Measurements from ENCODE around the gene SOD3.

SOD3 gene

DNA sequence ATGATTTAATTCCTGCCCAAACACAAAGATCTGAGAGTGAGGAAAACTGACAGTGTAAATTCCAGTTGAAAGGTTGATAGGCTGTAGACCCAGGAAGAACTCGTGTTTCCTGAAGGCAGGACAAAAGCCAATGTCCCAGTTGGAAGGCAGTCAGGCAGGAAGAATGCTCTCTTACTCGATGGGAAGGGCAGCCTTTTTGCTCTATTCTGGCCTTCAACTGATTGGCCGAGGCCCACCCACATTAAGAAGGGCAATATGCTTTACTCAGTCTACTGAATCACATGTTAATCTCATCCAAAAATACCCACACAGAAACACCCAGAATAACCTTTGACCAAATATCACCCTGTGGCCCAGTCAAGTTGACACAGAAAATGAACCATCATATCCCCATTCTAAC lies 45.3 kb upstream of the SOD3 start:
- TF ChIP-seq, protein P1, sequence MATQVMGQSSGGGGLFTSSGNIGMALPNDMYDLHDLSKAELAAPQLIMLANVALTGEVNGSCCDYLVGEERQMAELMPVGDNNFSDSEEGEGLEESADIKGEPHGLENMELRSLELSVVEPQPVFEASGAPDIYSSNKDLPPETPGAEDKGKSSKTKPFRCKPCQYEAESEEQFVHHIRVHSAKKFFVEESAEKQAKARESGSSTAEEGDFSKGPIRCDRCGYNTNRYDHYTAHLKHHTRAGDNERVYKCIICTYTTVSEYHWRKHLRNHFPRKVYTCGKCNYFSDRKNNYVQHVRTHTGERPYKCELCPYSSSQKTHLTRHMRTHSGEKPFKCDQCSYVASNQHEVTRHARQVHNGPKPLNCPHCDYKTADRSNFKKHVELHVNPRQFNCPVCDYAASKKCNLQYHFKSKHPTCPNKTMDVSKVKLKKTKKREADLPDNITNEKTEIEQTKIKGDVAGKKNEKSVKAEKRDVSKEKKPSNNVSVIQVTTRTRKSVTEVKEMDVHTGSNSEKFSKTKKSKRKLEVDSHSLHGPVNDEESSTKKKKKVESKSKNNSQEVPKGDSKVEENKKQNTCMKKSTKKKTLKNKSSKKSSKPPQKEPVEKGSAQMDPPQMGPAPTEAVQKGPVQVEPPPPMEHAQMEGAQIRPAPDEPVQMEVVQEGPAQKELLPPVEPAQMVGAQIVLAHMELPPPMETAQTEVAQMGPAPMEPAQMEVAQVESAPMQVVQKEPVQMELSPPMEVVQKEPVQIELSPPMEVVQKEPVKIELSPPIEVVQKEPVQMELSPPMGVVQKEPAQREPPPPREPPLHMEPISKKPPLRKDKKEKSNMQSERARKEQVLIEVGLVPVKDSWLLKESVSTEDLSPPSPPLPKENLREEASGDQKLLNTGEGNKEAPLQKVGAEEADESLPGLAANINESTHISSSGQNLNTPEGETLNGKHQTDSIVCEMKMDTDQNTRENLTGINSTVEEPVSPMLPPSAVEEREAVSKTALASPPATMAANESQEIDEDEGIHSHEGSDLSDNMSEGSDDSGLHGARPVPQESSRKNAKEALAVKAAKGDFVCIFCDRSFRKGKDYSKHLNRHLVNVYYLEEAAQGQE (IDR thresholded peaks at IDR 0.05; ENCODE audit: insufficient read depth in 1 of 2, low read depth in 2 of 2, low read length in 2 of 2), result no peak
- TF ChIP-seq TAF1 (IDR thresholded peaks at IDR 0.05; ENCODE audit: borderline replicate concordance, insufficient read depth, low read length) (no peak), FOXP2 (optimal IDR thresholded peaks at IDR 0.05; ENCODE audit: borderline replicate concordance, extremely low read depth, extremely low read length, insufficient read depth) (no peak), SIN3A (IDR thresholded peaks at IDR 0.05; ENCODE audit: borderline replicate concordance, insufficient read depth, low read length) (no peak), POLR2AphosphoS5 (IDR thresholded peaks at IDR 0.05; ENCODE audit: low read depth, low read length) (no peak)

DNA sequence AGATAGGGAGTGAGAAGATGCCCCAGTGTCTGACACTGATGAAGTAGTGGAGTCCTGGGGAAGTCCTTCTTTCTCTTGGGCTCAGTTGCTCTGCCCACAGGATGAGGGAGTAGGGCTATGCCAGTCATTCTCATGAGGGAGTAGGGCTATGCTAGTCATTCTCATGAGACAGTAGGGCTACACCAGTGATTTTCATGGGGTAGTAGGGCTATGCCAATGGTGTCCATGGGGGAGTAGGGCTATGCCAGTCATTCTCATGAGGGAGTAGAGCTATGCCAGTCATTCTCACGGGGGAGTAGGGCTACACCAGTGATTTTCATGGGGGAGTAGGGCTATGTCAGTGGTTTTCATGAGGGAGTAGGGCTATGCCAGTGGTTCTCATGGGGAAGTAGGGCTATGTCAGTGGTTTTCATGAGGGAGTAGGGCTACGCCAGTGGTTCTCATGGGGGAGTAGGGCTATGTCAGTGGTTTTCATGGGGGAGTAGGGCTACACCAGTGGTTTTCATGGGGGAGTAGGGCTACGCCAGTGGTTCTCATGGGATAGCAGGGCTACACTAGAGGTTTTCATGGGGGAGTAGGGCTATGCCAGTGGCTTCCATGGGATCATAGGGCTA lies 43.3 kb upstream of the SOD3 start:
- TF ChIP-seq TAF1 (IDR thresholded peaks at IDR 0.05; ENCODE audit: borderline replicate concordance, insufficient read depth, low read length) (no peak), POLR2AphosphoS5 (IDR thresholded peaks at IDR 0.05; ENCODE audit: low read depth, low read length) (no peak), FOXP2 (optimal IDR thresholded peaks at IDR 0.05; ENCODE audit: borderline replicate concordance, extremely low read depth, extremely low read length, insufficient read depth) (no peak), SIN3A (IDR thresholded peaks at IDR 0.05; ENCODE audit: borderline replicate concordance, insufficient read depth, low read length) (no peak)
- TF ChIP-seq, protein P1 (IDR thresholded peaks at IDR 0.05; ENCODE audit: insufficient read depth in 1 of 2, low read depth in 2 of 2, low read length in 2 of 2), result no peak

DNA sequence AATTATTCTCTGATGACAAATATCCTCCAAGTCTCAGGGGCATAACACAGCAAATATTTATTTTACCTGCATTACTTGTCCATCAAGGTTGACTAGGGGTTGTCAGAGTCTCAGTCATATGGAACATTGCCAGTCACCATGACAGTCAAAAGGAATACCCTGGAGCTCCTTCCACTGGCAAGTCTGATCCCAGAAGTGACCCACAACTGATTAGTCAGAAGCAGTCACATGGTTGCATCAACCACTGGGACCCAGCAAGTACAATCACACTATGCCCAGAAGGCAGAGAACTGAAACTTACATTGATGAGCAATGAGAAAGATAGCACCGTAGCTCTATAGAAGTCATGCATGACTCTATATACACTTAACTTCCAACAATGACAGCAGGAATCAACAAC lies 41.9 kb upstream of the SOD3 start:
- TF ChIP-seq, protein P1 (IDR thresholded peaks at IDR 0.05; ENCODE audit: insufficient read depth in 1 of 2, low read depth in 2 of 2, low read length in 2 of 2), result no peak
- TF ChIP-seq SIN3A (IDR thresholded peaks at IDR 0.05; ENCODE audit: borderline replicate concordance, insufficient read depth, low read length) (no peak), POLR2AphosphoS5 (IDR thresholded peaks at IDR 0.05; ENCODE audit: low read depth, low read length) (no peak), FOXP2 (optimal IDR thresholded peaks at IDR 0.05; ENCODE audit: borderline replicate concordance, extremely low read depth, extremely low read length, insufficient read depth) (no peak), TAF1 (IDR thresholded peaks at IDR 0.05; ENCODE audit: borderline replicate concordance, insufficient read depth, low read length) (no peak)

DNA sequence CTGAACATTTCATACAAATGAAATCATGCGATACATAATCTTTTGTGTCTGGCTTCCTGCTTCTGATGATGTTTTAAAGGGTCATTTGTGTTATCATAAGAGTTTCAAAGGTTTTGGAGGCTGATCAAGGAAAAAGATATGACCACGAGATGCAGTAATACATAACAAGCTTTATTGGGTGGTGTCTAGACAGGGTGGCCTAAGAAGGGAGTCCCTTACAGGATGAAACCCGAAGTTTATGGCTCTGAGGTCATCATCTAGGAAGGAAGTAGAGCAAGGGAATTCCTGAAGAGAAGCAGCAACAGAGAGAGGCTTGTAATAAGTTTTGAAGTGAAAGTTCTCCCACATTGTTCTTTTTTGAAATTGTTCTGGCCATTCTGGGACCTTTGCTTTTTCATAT lies 40.8 kb upstream of the SOD3 start:
- TF ChIP-seq SIN3A (IDR thresholded peaks at IDR 0.05; ENCODE audit: borderline replicate concordance, insufficient read depth, low read length) (no peak), POLR2AphosphoS5 (IDR thresholded peaks at IDR 0.05; ENCODE audit: low read depth, low read length) (no peak), TAF1 (IDR thresholded peaks at IDR 0.05; ENCODE audit: borderline replicate concordance, insufficient read depth, low read length) (no peak), FOXP2 (optimal IDR thresholded peaks at IDR 0.05; ENCODE audit: borderline replicate concordance, extremely low read depth, extremely low read length, insufficient read depth) (no peak)
- TF ChIP-seq, protein P1 (IDR thresholded peaks at IDR 0.05; ENCODE audit: insufficient read depth in 1 of 2, low read depth in 2 of 2, low read length in 2 of 2), result no peak

Data from PFSK-1 (cell line).